ENCODE measurements around the gene SELENOV.

Gene SELENOV

GRCh38 chr19:39496063-39496462 lies 18.9 kb upstream of the SELENOV start:
- DNase-seq = no peak

GRCh38 chr19:39497701-39497995 lies 17.3 kb upstream of the SELENOV start:
- no peak for DNase-seq

- peak; percentile 70 for DNase-seq
Measured at GRCh38 chr19:39497996-39498797, 16.7 kb upstream of the SELENOV start.

GRCh38 chr19:39498798-39499642 lies 15.9 kb upstream of the SELENOV start, which contains the start of gene DLL3:
DLL3 (plus strand) TSS chr19:39498947; CDS start chr19:39498975, 28 bp downstream.
- DNase-seq = peak; percentile 14

GRCh38 chr19:39499932-39500331 lies 15.0 kb upstream of the SELENOV start:
- DNase-seq = no peak

- DNase-seq = no peak
Measured at GRCh38 chr19:39500543-39500942, 14.4 kb upstream of the SELENOV start.

GRCh38 chr19:39501340-39501739 lies 13.6 kb upstream of the SELENOV start:
- no peak for DNase-seq

- no peak for DNase-seq
Measured at GRCh38 chr19:39502640-39503417, 12.1 kb upstream of the SELENOV start.

- no peak for DNase-seq
Measured at GRCh38 chr19:39506598-39506943, 8.4 kb upstream of the SELENOV start.

GRCh38 chr19:39506944-39507714 lies 7.8 kb upstream of the SELENOV start:
- no peak for DNase-seq

GRCh38 chr19:39507715-39508364 lies 7.1 kb upstream of the SELENOV start:
- DNase-seq = no peak

- DNase-seq = no peak
Measured at GRCh38 chr19:39508629-39509028, 6.3 kb upstream of the SELENOV start.

GRCh38 chr19:39509233-39509632 lies 5.7 kb upstream of the SELENOV start:
- no peak for DNase-seq

- DNase-seq = no peak
Measured at GRCh38 chr19:39512988-39513387, 2.0 kb upstream of the SELENOV start.

- no peak for DNase-seq
Measured at GRCh38 chr19:39515551-39516191, 732 bp downstream of the SELENOV start.

GRCh38 chr19:39516270-39516669 lies 1.3 kb downstream of the SELENOV start:
- DNase-seq = no peak

GRCh38 chr19:39517432-39517831 lies 2.5 kb downstream of the SELENOV start:
- DNase-seq = no peak

GRCh38 chr19:39518458-39518857 lies 3.5 kb downstream of the SELENOV start:
- no peak for DNase-seq

GRCh38 chr19:39518975-39519374 lies 4.0 kb downstream of the SELENOV start:
- no peak for DNase-seq

GRCh38 chr19:39520541-39521484 lies 5.9 kb downstream of the SELENOV start:
- no peak for DNase-seq

Data from NCI-H2029 treated with DMSO at 0.1 percent for 48 hours (cell line).